GM12872 (cell line): ENCODE results near the gene ZSCAN12.
A peak's percentile ranks its signal among the peaks of the same experiment; 100 is the strongest.

Experiments used
- CTCF ChIP-seq: IDR thresholded peaks from 3 replicates; pipeline ENCODE4 v1.5.1; 2011; ENCODE audit warnings: low read depth, mild to moderate bottlenecking, low read length, moderate library complexity; ENCODE audit not compliant: insufficient read depth

The ZSCAN12 gene

GRCh38 chr6:28399350-28400121 lies at the start of gene ZSCAN12:
TSS of gene ZSCAN12 (minus strand) at chr6:28399747. CDS start at chr6:28398405, 1,342 bp downstream.
- peak; percentile 62 for TF ChIP-seq CTCF

GRCh38 chr6:28449056-28449455 lies 49.5 kb upstream of the ZSCAN12 start:
- no peak for TF ChIP-seq CTCF

- no peak for TF ChIP-seq CTCF
These were observed 47.4 kb upstream of the ZSCAN12 start for GRCh38 chr6:28446818-28447511.

- no peak for TF ChIP-seq CTCF
These were observed 43.7 kb upstream of the ZSCAN12 start, which contains the start of gene ZSCAN23 for GRCh38 chr6:28443112-28443773. TSS of gene ZSCAN23 (minus strand) at chr6:28443491. CDS start at chr6:28436266, 7,225 bp downstream.

- no peak for TF ChIP-seq CTCF
These were observed 43.0 kb upstream of the ZSCAN12 start for GRCh38 chr6:28442586-28442985.

- no peak for TF ChIP-seq CTCF
These were observed 36.9 kb upstream of the ZSCAN12 start for GRCh38 chr6:28436404-28436803.

GRCh38 chr6:28433119-28433518 lies 33.6 kb upstream of the ZSCAN12 start:
- TF ChIP-seq CTCF: no peak
